Cardiac atrium fibroblast (primary cell): Measurements from ENCODE around the gene RRH. TPM values are rescaled to one million over a fixed set of nuclear protein-coding genes. Genes with fewer than 3 reads are reported as not detected.

Experiments used
- total RNA-seq: library from RNA; depleted of rRNA; stranded (reverse); fragments of >200 nt; gene quantifications from 2 replicates; pipeline ENCODE4 v1.2.3, GENCODE V29; 2015

Gene RRH
- not detected in 2 replicates for total RNA-seq

GRCh38 chr4:109827672-109828071 is at the start of gene RRH:
Gene RRH (plus strand): TSS chr4:109827972. CDS start chr4:109828028, 56 bp downstream.

GRCh38 chr4:109801895-109802319 is 25.9 kb upstream of the RRH start, which contains the start of gene CFI:
Gene CFI (minus strand): TSS chr4:109801999. CDS start chr4:109801971, 28 bp downstream.

GRCh38 chr4:109815151-109816081 is 12.4 kb upstream of the RRH start, which contains the start of gene GAR1:
Gene GAR1 (plus strand): TSS chr4:109815762. CDS start chr4:109816165, 403 bp downstream.

GRCh38 chr4:109847896-109848442 is 20.2 kb downstream of the RRH start, which contains the start of gene LRIT3:
Gene LRIT3 (plus strand): TSS chr4:109848107. CDS start chr4:109848202, 95 bp downstream.

Other genes starting within 250 kb of the RRH start
- 9.4 and 12.5 TPM in 2 replicates for gene CASP6, start 124.5 kb upstream of the RRH start, total RNA-seq
- gene PLA2G12A, start 97.9 kb upstream of the RRH start, total RNA-seq, result 7.6 and 15.1 TPM in 2 replicates
- 3.2 and 10.7 TPM in 2 replicates for gene CFI, start 26.0 kb upstream of the RRH start, total RNA-seq
- gene GAR1, start 12.2 kb upstream of the RRH start, total RNA-seq, result 4.9 and 6.7 TPM in 2 replicates
- gene LRIT3, start 20.1 kb downstream of the RRH start, total RNA-seq, result 0.36 TPM in 1 of 2 replicates, not detected in the other
- gene EGF, start 84.9 kb downstream of the RRH start, total RNA-seq, result not detected in 2 replicates